Endothelial cell (in vitro differentiated cells): ENCODE data around the gene USP54. TPM values are rescaled to one million over a fixed set of nuclear protein-coding genes. Genes with fewer than 3 reads are reported as not detected.
A peak's percentile ranks its signal among the peaks of the same experiment; 100 is the strongest.

Experiments used
- DNase-seq: peaks from one replicate; pipeline ENCODE4 v3.0.0; 2021; ENCODE audit warnings: low spot score
- H3K27ac Mint-ChIP-seq: one replicate; pipeline ENCODE4 v1.8.0; 2021; ENCODE audit warnings: mixed read lengths, inconsistent platforms; ENCODE audit not compliant: unreplicated experiment
- H3K27me3 Mint-ChIP-seq: one replicate; pipeline ENCODE4 v1.8.0; 2021; ENCODE audit warnings: mild to moderate bottlenecking, moderate library complexity, mixed read lengths, inconsistent platforms; ENCODE audit not compliant: unreplicated experiment
- H3K36me3 Mint-ChIP-seq: one replicate; pipeline ENCODE4 v1.8.0; 2021; ENCODE audit warnings: mild to moderate bottlenecking, low read depth, mixed read lengths, inconsistent platforms; ENCODE audit not compliant: unreplicated experiment
- H3K4me1 Mint-ChIP-seq: one replicate; pipeline ENCODE4 v1.8.0; 2021; ENCODE audit warnings: mild to moderate bottlenecking, mixed read lengths, inconsistent platforms; ENCODE audit not compliant: unreplicated experiment
- H3K4me3 Mint-ChIP-seq: one replicate; pipeline ENCODE4 v1.8.0; 2021; ENCODE audit warnings: mild to moderate bottlenecking, mixed read lengths, inconsistent platforms; ENCODE audit not compliant: unreplicated experiment
- H3K9me3 Mint-ChIP-seq: one replicate; pipeline ENCODE4 v1.8.0; 2021; ENCODE audit warnings: mixed read lengths, inconsistent platforms; ENCODE audit not compliant: unreplicated experiment
- total RNA-seq: library from RNA; stranded (reverse); fragmentation: NEBNext Ultra II Directional; extraction: Animal tissue kit (Norgen Biotek cat#: 25700); gene quantifications from one replicate; pipeline ENCODE4 v1.2.1, GENCODE V29; 2021; ENCODE audit not compliant: unreplicated experiment
- TF ChIP-seq, protein P1 (sequence below): fragments of 200-600 bp; sonication (generic); IDR thresholded peaks from one replicate; pipeline ENCODE4 v1.5.0; 2021; ENCODE audit warnings: antibody characterized with exemption; ENCODE audit not compliant: unreplicated experiment

Gene USP54
- total RNA-seq, 1 donor from 2014 or later: 267 TPM

- Mint-ChIP-seq H3K36me3 (peaks cover 63% of the 10 kb centered on the region), H3K9me3 (no peaks in the 10 kb centered on the region), H3K27ac (no peak overlapping the region), H3K4me1 (peaks cover 3% of the 10 kb centered on the region), H3K4me3 (peak overlapping the region; percentile 34), H3K27me3 (peaks cover 5% of the 10 kb centered on the region)
- TF ChIP-seq, protein P1, sequence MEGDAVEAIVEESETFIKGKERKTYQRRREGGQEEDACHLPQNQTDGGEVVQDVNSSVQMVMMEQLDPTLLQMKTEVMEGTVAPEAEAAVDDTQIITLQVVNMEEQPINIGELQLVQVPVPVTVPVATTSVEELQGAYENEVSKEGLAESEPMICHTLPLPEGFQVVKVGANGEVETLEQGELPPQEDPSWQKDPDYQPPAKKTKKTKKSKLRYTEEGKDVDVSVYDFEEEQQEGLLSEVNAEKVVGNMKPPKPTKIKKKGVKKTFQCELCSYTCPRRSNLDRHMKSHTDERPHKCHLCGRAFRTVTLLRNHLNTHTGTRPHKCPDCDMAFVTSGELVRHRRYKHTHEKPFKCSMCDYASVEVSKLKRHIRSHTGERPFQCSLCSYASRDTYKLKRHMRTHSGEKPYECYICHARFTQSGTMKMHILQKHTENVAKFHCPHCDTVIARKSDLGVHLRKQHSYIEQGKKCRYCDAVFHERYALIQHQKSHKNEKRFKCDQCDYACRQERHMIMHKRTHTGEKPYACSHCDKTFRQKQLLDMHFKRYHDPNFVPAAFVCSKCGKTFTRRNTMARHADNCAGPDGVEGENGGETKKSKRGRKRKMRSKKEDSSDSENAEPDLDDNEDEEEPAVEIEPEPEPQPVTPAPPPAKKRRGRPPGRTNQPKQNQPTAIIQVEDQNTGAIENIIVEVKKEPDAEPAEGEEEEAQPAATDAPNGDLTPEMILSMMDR: peak; percentile 69
- DNase-seq: peak; percentile 34
Measured at GRCh38 chr10:73529089-73529832, 61.9 kb downstream of the USP54 start.

DNA sequence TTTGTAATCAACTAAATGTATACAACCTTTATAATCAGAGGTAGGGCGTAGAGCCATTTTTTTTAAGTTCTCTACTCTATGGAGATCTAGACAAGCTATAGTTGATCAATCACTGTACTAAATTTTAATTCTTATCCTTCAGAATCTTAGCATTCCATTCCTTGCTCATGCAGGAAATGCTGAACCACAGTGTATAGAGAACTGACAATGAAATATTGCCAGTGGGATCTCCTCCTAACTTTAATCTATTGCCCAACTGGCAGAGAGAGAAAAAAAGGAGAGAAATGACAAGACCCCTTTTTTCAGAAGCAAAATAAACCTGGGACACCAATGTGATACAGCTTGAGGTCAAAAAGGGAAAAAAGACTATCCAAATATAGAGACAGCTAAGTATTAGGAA, 68.9 kb downstream of the USP54 start:
- DNase-seq: no peak
- peaks cover 59% of the 10 kb centered on the region for H3K36me3 Mint-ChIP-seq
- TF ChIP-seq, protein P1: no peak
- peaks cover 3% of the 10 kb centered on the region for H3K27me3 Mint-ChIP-seq
- no peak overlapping the region for H3K27ac Mint-ChIP-seq
- H3K4me3 Mint-ChIP-seq: no peak overlapping the region
- H3K4me1 Mint-ChIP-seq: peaks cover 6% of the 10 kb centered on the region
- no peaks in the 10 kb centered on the region for H3K9me3 Mint-ChIP-seq

DNA sequence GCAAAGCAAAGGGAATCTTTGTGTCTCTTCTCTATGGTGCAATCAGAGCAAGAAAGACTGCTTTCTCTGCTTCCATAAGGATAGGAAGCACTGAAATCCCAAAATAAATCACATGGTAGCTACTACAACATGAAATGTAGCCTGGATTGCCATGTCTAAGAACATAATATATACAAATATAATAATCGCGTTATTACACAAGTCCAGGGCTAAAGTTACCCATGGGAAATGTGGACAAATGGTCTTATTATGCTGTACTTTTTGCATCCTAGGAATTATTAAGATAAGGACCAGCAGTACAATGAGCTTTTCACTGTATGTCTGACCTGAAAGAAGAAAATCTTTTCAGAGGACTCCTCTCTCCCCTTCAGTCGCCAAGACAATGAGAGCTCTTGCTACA, 71.8 kb downstream of the USP54 start:
- Mint-ChIP-seq H3K36me3 (peaks cover 46% of the 10 kb centered on the region), H3K4me1 (peaks cover 6% of the 10 kb centered on the region), H3K4me3 (no peak overlapping the region), H3K27me3 (no peaks in the 10 kb centered on the region), H3K27ac (no peak overlapping the region), H3K9me3 (no peaks in the 10 kb centered on the region)
- TF ChIP-seq, protein P1: no peak
- DNase-seq: no peak

DNA sequence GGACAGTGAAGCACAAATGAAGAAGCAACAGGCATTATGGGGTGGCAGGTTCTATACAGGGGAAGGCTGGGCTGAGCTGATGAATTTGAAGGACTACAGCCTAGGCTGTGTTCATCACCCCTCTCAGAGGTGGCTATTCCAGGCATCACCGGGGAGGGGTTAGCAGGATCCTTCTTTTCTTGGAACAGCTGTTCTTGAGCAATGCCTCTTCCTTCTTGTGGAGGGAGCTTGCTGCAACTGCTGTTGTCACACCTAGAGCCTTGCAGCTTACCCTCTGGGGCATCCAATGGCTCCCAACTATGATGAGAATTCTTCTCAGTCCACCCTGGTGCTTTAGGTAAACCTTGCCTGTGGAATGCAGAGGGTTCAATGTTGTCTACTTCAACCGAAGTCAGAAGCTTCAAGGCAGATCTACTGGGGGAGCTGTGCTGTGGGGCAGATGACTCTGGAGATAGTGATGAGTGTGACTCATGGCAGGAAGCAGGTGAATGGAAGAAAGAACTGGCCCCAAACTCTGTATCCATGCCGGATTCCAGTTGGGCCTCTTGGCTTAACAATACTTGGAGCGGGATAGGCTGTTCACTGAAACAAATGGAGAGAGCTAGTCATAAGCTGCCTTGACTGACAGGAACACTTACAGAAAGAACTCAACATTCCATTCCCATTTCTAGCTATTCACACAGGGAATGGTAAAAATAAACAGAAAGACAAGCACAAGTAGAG, 73.8 kb downstream of the USP54 start:
- Mint-ChIP-seq H3K9me3 (no peaks in the 10 kb centered on the region), H3K27me3 (no peaks in the 10 kb centered on the region), H3K4me3 (peak overlapping the region; percentile 2), H3K27ac (peak overlapping the region; percentile 32), H3K4me1 (peaks cover 3% of the 10 kb centered on the region), H3K36me3 (peaks cover 38% of the 10 kb centered on the region)
- TF ChIP-seq, protein P1: no peak
- DNase-seq: no peak

- H3K27ac Mint-ChIP-seq: no peak overlapping the region
- no peak for DNase-seq
- TF ChIP-seq, protein P1: no peak
- H3K36me3 Mint-ChIP-seq: peaks cover 18% of the 10 kb centered on the region
- H3K4me3 Mint-ChIP-seq: no peak overlapping the region
- H3K27me3 Mint-ChIP-seq: peaks cover 2% of the 10 kb centered on the region
- no peaks in the 10 kb centered on the region for H3K9me3 Mint-ChIP-seq
- no peaks in the 10 kb centered on the region for H3K4me1 Mint-ChIP-seq
Measured at GRCh38 chr10:73512207-73512743, 78.9 kb downstream of the USP54 start.
